Smooth muscle cell (in vitro differentiated cells): ENCODE results near the gene ARPC5. TPM values are rescaled to one million over a fixed set of nuclear protein-coding genes. Genes with fewer than 3 reads are reported as not detected.

Source experiments
- DNase-seq: peaks from one replicate; lab custom pipeline; 2025; ENCODE audit not compliant: unreplicated experiment; lab: John Stamatoyannopoulos, UW
- H2AFZ ChIP-seq: fragments of 200-600 bp; sonication (generic); 2 replicates; pipeline ENCODE4 v1.6.0; 2016; ENCODE audit warnings: antibody characterized with exemption, low read depth, mild to moderate bottlenecking
- H3F3A ChIP-seq: fragments of 200-600 bp; sonication (generic); 2 replicates; pipeline ENCODE4 v1.6.0; 2017; ENCODE audit warnings: antibody characterized with exemption, low read depth
- H3K27ac ChIP-seq: fragments of 200-600 bp; sonication (generic); 2 replicates; pipeline ENCODE4 v1.5.1; 2016; ENCODE audit warnings: low read depth, mild to moderate bottlenecking
- H3K27me3 ChIP-seq: fragments of 200-600 bp; sonication (generic); 2 replicates; pipeline ENCODE4 v1.6.1; 2016; ENCODE audit warnings: low read depth, mild to moderate bottlenecking
- H3K36me3 ChIP-seq: fragments of 200-600 bp; sonication (generic); 2 replicates; pipeline ENCODE4 v1.5.1; 2016; ENCODE audit warnings: low read depth
- H3K4me1 ChIP-seq: fragments of 200-600 bp; sonication (generic); 2 replicates; pipeline ENCODE4 v1.5.1; 2016; ENCODE audit warnings: low read depth
- H3K4me2 ChIP-seq: fragments of 200-600 bp; sonication (generic); 2 replicates; pipeline ENCODE4 v1.6.0; 2016; ENCODE audit warnings: mild to moderate bottlenecking
- H3K4me3 ChIP-seq: fragments of 200-600 bp; sonication (generic); 2 replicates; pipeline ENCODE4 v1.5.1; 2016; ENCODE audit warnings: mild to moderate bottlenecking
- H3K79me2 ChIP-seq: fragments of 200-600 bp; sonication (generic); 2 replicates; pipeline ENCODE4 v1.6.0; 2016; ENCODE audit warnings: low read depth, mild to moderate bottlenecking
- H3K9ac ChIP-seq: fragments of 200-600 bp; sonication (generic); 2 replicates; pipeline ENCODE4 v1.6.0; 2016; ENCODE audit warnings: low read depth
- H3K9me3 ChIP-seq: fragments of 200-600 bp; sonication (generic); replicated peaks from 2 replicates; pipeline ENCODE4 v1.5.1; 2016; ENCODE audit warnings: low read depth
- H4K20me1 ChIP-seq: fragments of 200-600 bp; sonication (generic); 2 replicates; pipeline ENCODE4 v1.6.0; 2016; ENCODE audit warnings: low read depth
- CTCF ChIP-seq: fragments of 200-600 bp; sonication (generic); IDR thresholded peaks from 2 replicates; pipeline ENCODE4 v1.5.1; 2017; ENCODE audit warnings: borderline replicate concordance, mild to moderate bottlenecking, antibody characterized with exemption; ENCODE audit not compliant: insufficient read depth, poor library complexity, severe bottlenecking
- WGBS: methylation state at CpG from one replicate; pipeline ENCODE4 v1.1.7; 2016; ENCODE audit warnings: low lambda C conversion rate; 5-methylcytosine and 5-hydroxymethylcytosine counted together
- polyA plus RNA-seq: library from polyadenylated mRNA; unstranded; fragments of >200 nt; fragmentation: Nextera tagmentation; extraction: Ambion mirVana; gene quantifications from 2 replicates; pipeline ENCODE4 v1.2.1, GENCODE V29; 2016
- total RNA-seq: library from RNA; depleted of rRNA; stranded (reverse); fragments of >200 nt; gene quantifications from 2 replicates; pipeline ENCODE4 v1.2.3, GENCODE V29; 2014

ARPC5 gene
- total and polyA plus RNA-seq, 2 experiments from 2014 or later, result 188 to 205 TPM

- Histone ChIP-seq H3K9ac (no peak overlapping the region), H3K79me2 (no peaks in the 10 kb centered on the region), H3K27ac (no peak overlapping the region), H3F3A (no peaks in the 10 kb centered on the region), H3K4me3 (no peak overlapping the region), H3K9me3 (no peaks in the 10 kb centered on the region), H4K20me1 (no peaks in the 10 kb centered on the region), H3K4me1 (no peaks in the 10 kb centered on the region), H3K27me3 (no peaks in the 10 kb centered on the region), H2AFZ (no peak overlapping the region), H3K4me2 (no peak overlapping the region), H3K36me3 (no peaks in the 10 kb centered on the region)
- TF ChIP-seq CTCF, result no peak
- no peak for DNase-seq
- WGBS, result 97% methylated on average over 12 of the region's 12 CpGs
These were observed 53.4 kb downstream of the ARPC5 start for GRCh38 chr1:183582021-183582713.

GRCh38 chr1:183580281-183580682 lies 55.3 kb downstream of the ARPC5 start:
- H3K9ac ChIP-seq, result no peak overlapping the region
- no peak overlapping the region for H3K27ac ChIP-seq
- no peaks in the 10 kb centered on the region for H3K9me3 ChIP-seq
- H3F3A ChIP-seq, result no peaks in the 10 kb centered on the region
- H4K20me1 ChIP-seq, result no peaks in the 10 kb centered on the region
- WGBS, result 57% methylated on average over 8 of the region's 8 CpGs
- no peak for TF ChIP-seq CTCF
- no peak overlapping the region for H2AFZ ChIP-seq
- H3K4me3 ChIP-seq, result no peak overlapping the region
- no peaks in the 10 kb centered on the region for H3K79me2 ChIP-seq
- no peaks in the 10 kb centered on the region for H3K27me3 ChIP-seq
- H3K36me3 ChIP-seq, result no peaks in the 10 kb centered on the region
- no peak overlapping the region for H3K4me2 ChIP-seq
- no peaks in the 10 kb centered on the region for H3K4me1 ChIP-seq
- DNase-seq, result no peak

GRCh38 chr1:183578856-183579255 lies 56.7 kb downstream of the ARPC5 start:
- Histone ChIP-seq H3K36me3 (no peaks in the 10 kb centered on the region), H3K9me3 (no peaks in the 10 kb centered on the region), H4K20me1 (no peaks in the 10 kb centered on the region), H3F3A (no peaks in the 10 kb centered on the region), H3K4me1 (no peaks in the 10 kb centered on the region), H3K27me3 (no peaks in the 10 kb centered on the region), H3K9ac (no peak overlapping the region), H3K27ac (no peak overlapping the region), H2AFZ (no peak overlapping the region), H3K4me3 (no peak overlapping the region), H3K4me2 (no peak overlapping the region), H3K79me2 (no peaks in the 10 kb centered on the region)
- 56% methylated on average over 1 of the region's 2 CpGs for WGBS
- no peak for DNase-seq
- no peak for TF ChIP-seq CTCF

- Histone ChIP-seq H3K4me2 (no peak overlapping the region), H4K20me1 (no peaks in the 10 kb centered on the region), H3K4me1 (no peaks in the 10 kb centered on the region), H3K27ac (no peak overlapping the region), H3K4me3 (no peak overlapping the region), H3K9me3 (no peaks in the 10 kb centered on the region), H3K9ac (no peak overlapping the region), H2AFZ (no peak overlapping the region), H3K36me3 (no peaks in the 10 kb centered on the region), H3K27me3 (no peaks in the 10 kb centered on the region), H3K79me2 (no peaks in the 10 kb centered on the region), H3F3A (no peaks in the 10 kb centered on the region)
- no peak for TF ChIP-seq CTCF
- WGBS, result 96% methylated on average over 7 of the region's 7 CpGs
- DNase-seq, result no peak
These were observed 57.6 kb downstream of the ARPC5 start for GRCh38 chr1:183577897-183578465.
